Iris pigment epithelial cell (primary cell): ENCODE data around the gene FZD2.
"Not testable (repeated sequence)": the region's sequence is repeated elsewhere in the genome, so short reads cannot be mapped to it uniquely, and the experiment has no call there.

Experiments
- DNase-seq: peaks from one replicate; pipeline ENCODE4 v3.0.0-alpha.2; 2011; ENCODE audit warnings: low read depth

Gene FZD2

GRCh38 chr17:44546671-44547606, 10.3 kb upstream of the FZD2 start:
- peak; percentile 74 for DNase-seq

- no peak for DNase-seq
Measured at GRCh38 chr17:44547625-44548267, 9.5 kb upstream of the FZD2 start.

GRCh38 chr17:44548376-44549230, 8.7 kb upstream of the FZD2 start:
- no peak for DNase-seq

GRCh38 chr17:44549686-44550085, 7.6 kb upstream of the FZD2 start:
- no peak for DNase-seq

GRCh38 chr17:44552361-44552760, 4.9 kb upstream of the FZD2 start:
- DNase-seq: no peak

- no peak for DNase-seq
Measured at GRCh38 chr17:44555099-44555498, 2.2 kb upstream of the FZD2 start.

- peak; percentile 46 for DNase-seq
Measured at GRCh38 chr17:44556166-44556831, 985 bp upstream of the FZD2 start.

GRCh38 chr17:44557651-44558285, 484 bp downstream of the FZD2 start:
- DNase-seq: peak; percentile 84

- no peak for DNase-seq
Measured at GRCh38 chr17:44558334-44558709, 1.0 kb downstream of the FZD2 start.

GRCh38 chr17:44558710-44559633, 1.7 kb downstream of the FZD2 start:
- DNase-seq: peak; percentile 45

GRCh38 chr17:44559634-44560554, 2.6 kb downstream of the FZD2 start:
- no peak for DNase-seq

- no peak for DNase-seq
Measured at GRCh38 chr17:44561237-44561623, 3.9 kb downstream of the FZD2 start.

GRCh38 chr17:44564429-44564828, 7.1 kb downstream of the FZD2 start:
- no peak for DNase-seq

- no peak for DNase-seq
Measured at GRCh38 chr17:44565866-44566443, 8.7 kb downstream of the FZD2 start.

GRCh38 chr17:44568311-44568944, 11.1 kb downstream of the FZD2 start:
- DNase-seq: not testable (repeated sequence)

GRCh38 chr17:44568945-44569858, 11.9 kb downstream of the FZD2 start:
- DNase-seq: no peak

GRCh38 chr17:44572801-44573200, 15.5 kb downstream of the FZD2 start:
- DNase-seq: no peak
